Left lung (tissue), 10 donors: ENCODE results near the gene ESPN. TPM values are rescaled to one million over a fixed set of nuclear protein-coding genes. Genes with fewer than 3 reads are reported as not detected.

ENCODE experiments used
- ATAC-seq: fragments of 200-7000 bp; cut with Tn5 transposase; one replicate; pipeline ENCODE4 v1.9.1; 2020; ENCODE audit warnings: moderate library complexity
- DNase-seq, 4 donors: peaks; one replicate each; pipeline ENCODE4 v3.0.0-alpha.2; 2013 to 2020
- H3K27ac ChIP-seq, 2 donors: fragments of 200-600 bp; sonication (generic) in 1 of 2; one replicate each; pipeline versions ENCODE4 v1.5.0 to v1.8.0; 2020 to 2021
- H3K27me3 ChIP-seq, 2 donors: fragments of 200-600 bp; sonication (generic) in 1 of 2; one replicate each; pipeline versions ENCODE4 v1.5.0 to v1.8.0; 2020 to 2021
- H3K36me3 ChIP-seq, 2 donors: fragments of 200-600 bp; sonication (generic) in 1 of 2; one replicate each; pipeline versions ENCODE4 v1.5.0 to v1.8.0; 2020 to 2021
- H3K4me1 ChIP-seq, 2 donors: fragments of 200-600 bp; one replicate each; pipeline ENCODE4 v1.8.0; 2021
- H3K4me3 ChIP-seq, 2 donors: fragments of 200-600 bp; sonication (generic) in 1 of 2; one replicate each; pipeline versions ENCODE4 v1.5.0 to v1.8.0; 2020 to 2021; ENCODE audit warnings: mild to moderate bottlenecking in 1 of 2
- H3K9me3 ChIP-seq, 2 donors: fragments of 200-600 bp; sonication (generic) in 1 of 2; one replicate each; pipeline versions ENCODE4 v1.5.0 to v1.8.0; 2020 to 2021
- CTCF ChIP-seq, 2 donors: fragments of 200-600 bp; sonication (generic) in 1 of 2; IDR thresholded peaks; one replicate each; pipeline versions ENCODE4 v1.5.0 to v1.8.0; 2021; ENCODE audit warnings: antibody characterized with exemption in 2 of 2
- intact Hi-C, 2 donors: fragments of 100-400 bp; cut with DNase I; formaldehyde crosslinking; loops; one replicate each; pipeline versions ENCODE4 v1.11.2 to v1.14.2; 2022
- polyA plus RNA-seq, 6 donors: library from polyadenylated mRNA; unstranded; fragments of 120-200 nt; gene quantifications; one replicate each; pipeline ENCODE4 v1.2.1, GENCODE V29; 2013; ENCODE audit not compliant: insufficient read length in 6 of 6
- total RNA-seq, 2 donors: library from RNA; stranded (reverse); fragmentation: NEBNext Ultra II Directional; extraction: Animal tissue kit (Norgen Biotek cat#: 25700); gene quantifications; one replicate each; pipeline ENCODE4 v1.2.1, GENCODE V29; 2021
- donor health status: DM: no; HTN: yes; CAD: no.
- donor health status: DM: no; HTN: no; CAD: no.

ESPN gene
- total and polyA plus RNA-seq, 8 donors: 1.2 to 3.7 (median 2.2) TPM

GRCh38 chr1:6502000-6502891, 77.7 kb downstream of the ESPN start:
- no peak for DNase-seq
- H3K27me3 ChIP-seq: peaks cover 0 to 34% of the 10 kb centered on the region in 2 donors
- H3K27ac ChIP-seq: no peak overlapping the region
- H3K4me1 ChIP-seq: peaks cover 0 to 13% of the 10 kb centered on the region in 2 donors
- H3K36me3 ChIP-seq: no peaks in the 10 kb centered on the region
- no peak for ATAC-seq
- intact Hi-C loops: no loop called here
- no peaks in the 10 kb centered on the region for H3K9me3 ChIP-seq
- H3K4me3 ChIP-seq: no peak overlapping the region
- no peak for TF ChIP-seq CTCF (IDR thresholded peaks at IDR 0.05)

- Histone ChIP-seq H3K4me3 (no peak overlapping the region), H3K4me1 (peaks cover 0 to 6% of the 10 kb centered on the region in 2 donors), H3K9me3 (no peaks in the 10 kb centered on the region), H3K36me3 (no peaks in the 10 kb centered on the region), H3K27ac (no peak overlapping the region), H3K27me3 (peaks cover 0 to 23% of the 10 kb centered on the region in 2 donors)
- intact Hi-C loops: no loop called here
- no peak for TF ChIP-seq CTCF (IDR thresholded peaks at IDR 0.05)
- DNase-seq (no peak), ATAC-seq (no peak)
Measured at GRCh38 chr1:6503884-6504602, 79.5 kb downstream of the ESPN start.

GRCh38 chr1:6504887-6505286, 80.3 kb downstream of the ESPN start:
- DNase-seq (no peak), ATAC-seq (no peak)
- Histone ChIP-seq H3K4me1 (peaks cover 0 to 6% of the 10 kb centered on the region in 2 donors), H3K9me3 (no peaks in the 10 kb centered on the region), H3K27me3 (peaks cover 0 to 27% of the 10 kb centered on the region in 2 donors), H3K36me3 (no peaks in the 10 kb centered on the region), H3K4me3 (no peak overlapping the region), H3K27ac (no peak overlapping the region)
- intact Hi-C loops: no loop called here
- no peak for TF ChIP-seq CTCF (IDR thresholded peaks at IDR 0.05)

- intact Hi-C loops: no loop called here
- no peak overlapping the region for H3K4me3 ChIP-seq
- no peak overlapping the region for H3K27ac ChIP-seq
- H3K27me3 ChIP-seq: peaks cover 0 to 27% of the 10 kb centered on the region in 2 donors
- H3K9me3 ChIP-seq: no peaks in the 10 kb centered on the region
- no peak for TF ChIP-seq CTCF (IDR thresholded peaks at IDR 0.05)
- peaks cover 0 to 6% of the 10 kb centered on the region in 2 donors for H3K4me1 ChIP-seq
- no peaks in the 10 kb centered on the region for H3K36me3 ChIP-seq
- no peak for ATAC-seq
- no peak for DNase-seq
Measured at GRCh38 chr1:6505367-6506209, 81.0 kb downstream of the ESPN start.
